Tongue (tissue), 2 donors: ENCODE data around the gene HUS1B. TPM values are rescaled to one million over a fixed set of nuclear protein-coding genes. Genes with fewer than 3 reads are reported as not detected.
"Not testable (repeated sequence)": the region's sequence is repeated elsewhere in the genome, so short reads cannot be mapped to it uniquely, and the experiment has no call there.

Experiments used
- DNase-seq: peaks from one replicate; pipeline ENCODE4 v3.0.0-alpha.2; 2015
- total RNA-seq: library from RNA; depleted of rRNA; stranded (reverse); fragments of >200 nt; gene quantifications from one replicate; pipeline ENCODE4 v1.2.3, GENCODE V29; 2014

The HUS1B gene
- 0.92 TPM for total RNA-seq

DNA sequence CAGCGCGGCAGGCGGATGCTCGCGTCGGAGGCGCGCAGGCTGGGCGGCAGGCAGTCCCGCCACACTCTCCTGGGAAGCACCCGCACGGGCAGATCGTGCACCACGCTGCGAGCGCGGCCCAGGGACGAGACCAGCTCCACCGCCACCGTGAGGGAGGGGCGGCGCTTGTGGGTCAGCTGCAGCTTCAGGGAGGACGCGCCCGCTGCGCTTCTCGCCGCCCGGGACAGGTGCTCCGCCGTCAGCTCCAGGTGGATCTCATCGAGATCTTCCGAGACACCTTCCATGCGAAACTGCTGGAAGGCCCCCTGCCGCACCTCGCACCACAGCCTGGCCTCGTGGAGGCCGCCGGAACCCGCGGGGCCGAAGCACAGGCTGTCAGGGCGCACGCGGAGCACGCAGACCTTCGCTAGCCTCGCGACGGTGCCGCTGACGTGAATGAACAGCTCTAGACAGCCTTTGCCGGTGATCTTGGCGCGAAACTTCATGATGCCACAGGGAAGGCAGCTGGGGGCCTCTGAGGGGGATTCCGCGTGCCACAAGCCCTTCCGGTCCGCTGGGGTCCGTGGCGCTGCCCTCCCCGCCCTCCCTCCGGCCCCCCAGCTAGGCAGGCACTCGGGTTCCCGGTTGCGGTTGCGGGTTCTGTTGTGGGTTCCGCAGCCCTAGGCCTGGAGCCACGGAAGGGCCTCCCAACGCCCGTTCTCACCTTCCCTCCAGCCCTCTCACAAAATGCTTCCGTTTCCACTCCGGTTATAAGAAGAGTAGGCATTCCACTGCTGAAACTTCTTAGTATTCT is at the start of gene HUS1B:
Gene HUS1B, minus strand, starts transcription at position 641 of the 793 bp plus-strand sequence. Its CDS starts 156 bp downstream, at position 485.
- DNase-seq = no peak

- DNase-seq = peak; percentile 53
These were observed 49.2 kb upstream of the HUS1B start for GRCh38 chr6:706146-706545.

GRCh38 chr6:705047-705446 is 48.1 kb upstream of the HUS1B start:
- DNase-seq = peak; percentile 27

GRCh38 chr6:704046-704445 is 47.1 kb upstream of the HUS1B start:
- DNase-seq = peak; percentile 64

- peak; percentile 12 for DNase-seq
These were observed 46.7 kb upstream of the HUS1B start for GRCh38 chr6:703552-703951.

DNA sequence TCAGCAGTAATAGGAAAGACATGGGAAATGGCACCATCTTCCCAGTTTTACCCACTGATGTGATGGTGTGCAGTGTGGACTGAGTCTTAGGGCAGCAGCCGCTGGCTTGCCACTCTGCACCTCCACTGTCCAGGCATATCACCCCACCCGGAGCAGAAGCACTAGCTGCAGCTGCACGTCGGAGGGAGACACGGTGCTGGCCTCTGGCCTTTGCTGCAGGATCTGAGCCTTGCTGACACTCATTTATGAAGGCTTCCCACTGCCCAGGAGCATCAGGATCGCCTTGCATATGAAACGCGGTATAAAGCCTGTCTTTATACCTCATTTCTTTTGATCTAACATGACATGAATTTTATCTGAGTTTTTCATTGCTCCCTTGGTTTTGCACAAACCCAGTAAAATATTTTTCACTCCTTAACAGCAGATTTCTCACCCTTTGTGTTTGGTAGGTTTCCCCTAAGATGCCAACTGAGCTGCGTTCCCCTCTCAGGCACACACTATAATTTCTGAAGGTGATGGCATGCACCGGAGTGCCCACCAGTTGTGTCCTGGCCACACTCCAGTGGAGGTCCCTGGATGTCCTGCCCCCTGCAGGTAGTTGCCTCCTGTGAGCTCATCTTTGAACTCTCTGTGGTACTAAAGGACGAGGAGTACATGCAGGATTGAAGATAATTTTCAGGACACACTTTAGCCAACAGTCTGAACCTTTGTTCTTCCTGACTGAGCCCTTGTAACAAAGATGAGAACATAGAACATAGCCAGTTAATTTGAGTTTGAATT is 45.0 kb upstream of the HUS1B start:
- peak; percentile 16 for DNase-seq

- DNase-seq = no peak
These were observed 44.3 kb upstream of the HUS1B start for GRCh38 chr6:701215-701614.

DNA sequence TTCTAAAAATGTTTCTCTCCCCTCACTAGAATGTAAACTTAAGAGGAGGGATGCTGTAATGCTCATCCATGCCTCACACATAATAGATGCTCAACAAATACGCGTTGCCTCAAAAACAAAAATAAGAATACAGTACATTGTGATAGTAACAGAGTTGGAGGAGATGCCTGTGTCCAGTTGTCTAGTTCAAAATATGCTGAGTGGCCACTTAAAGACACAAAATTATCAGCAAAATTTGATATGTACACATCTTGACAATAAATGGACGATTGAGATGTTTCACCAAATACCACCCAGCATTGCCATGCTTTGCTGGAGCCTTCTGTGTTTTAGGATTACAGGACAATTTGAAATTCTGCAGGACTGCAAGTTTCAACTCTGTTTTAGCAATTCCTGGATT is 43.6 kb upstream of the HUS1B start:
- no peak for DNase-seq

DNA sequence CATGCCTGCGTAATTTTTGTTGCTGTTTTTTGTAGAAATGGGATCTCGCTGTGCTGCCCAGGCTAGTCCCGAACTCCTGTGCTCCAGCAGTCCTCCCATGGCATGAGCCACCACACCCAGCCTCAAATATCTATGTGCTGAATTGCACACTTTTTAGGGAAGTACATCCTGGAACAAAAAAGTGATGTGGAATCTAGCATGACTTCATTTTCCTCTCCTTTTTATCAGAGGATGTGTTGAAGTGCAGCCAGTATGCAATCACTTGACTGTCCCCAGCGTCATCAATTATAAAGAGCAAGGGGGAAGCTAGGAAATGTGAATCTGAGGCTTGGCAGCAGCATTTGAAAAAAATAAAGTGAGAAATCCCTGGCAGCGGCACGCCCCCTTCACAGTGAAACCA is 42.4 kb upstream of the HUS1B start:
- no peak for DNase-seq

GRCh38 chr6:694431-695126 is 37.7 kb upstream of the HUS1B start:
- DNase-seq = not testable (repeated sequence)

DNA sequence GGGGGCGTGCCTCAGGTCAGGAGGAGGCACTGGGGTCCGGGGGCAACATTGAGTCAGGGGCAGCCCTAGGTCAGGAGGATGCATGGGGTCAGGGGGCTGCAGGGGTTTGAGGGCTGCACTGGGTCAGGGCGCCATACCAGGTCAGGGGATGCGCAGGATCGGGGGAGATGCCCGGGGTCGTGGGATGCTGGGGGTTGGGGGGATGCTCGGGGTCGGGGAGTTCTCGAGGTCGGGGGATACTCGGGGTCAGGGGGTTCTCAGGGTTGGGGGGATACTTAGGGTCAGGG is 36.8 kb upstream of the HUS1B start:
- no peak for DNase-seq

GRCh38 chr6:692858-693722 is 36.2 kb upstream of the HUS1B start, which contains the start of gene EXOC2:
EXOC2 (minus strand) TSS chr6:693139; CDS start chr6:637818, 55,321 bp downstream.
- peak; percentile 91 for DNase-seq

DNA sequence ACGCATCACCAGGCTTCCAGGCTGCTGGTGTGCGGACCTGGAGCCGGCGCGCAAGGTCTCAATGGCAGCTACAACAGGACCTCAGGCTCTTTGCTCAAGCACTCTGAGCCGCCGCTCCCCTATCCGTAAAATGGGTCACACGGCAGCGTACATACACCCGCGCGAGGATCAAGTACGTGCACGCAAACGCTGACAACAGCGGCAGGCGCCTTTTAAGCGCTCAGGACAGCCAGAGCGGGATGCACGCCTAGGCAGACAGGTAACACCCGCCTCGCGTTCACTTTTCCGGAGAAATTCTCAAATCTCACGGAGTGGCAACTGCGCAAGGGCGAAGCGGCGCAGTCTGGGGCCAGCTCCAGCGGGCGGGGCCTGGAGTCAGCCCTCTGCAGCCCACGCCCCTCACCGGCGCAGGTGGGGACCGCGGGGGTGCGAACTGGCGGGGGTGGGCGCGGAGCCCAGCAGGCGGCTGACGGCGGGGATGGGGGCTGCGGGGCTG is 35.5 kb upstream of the HUS1B start:
- no peak for DNase-seq

- DNase-seq = no peak
These were observed 32.3 kb upstream of the HUS1B start for GRCh38 chr6:689223-689622.

GRCh38 chr6:686497-686896 is 29.6 kb upstream of the HUS1B start:
- no peak for DNase-seq

- no peak for DNase-seq
These were observed 28.1 kb upstream of the HUS1B start for GRCh38 chr6:684831-685636.

DNA sequence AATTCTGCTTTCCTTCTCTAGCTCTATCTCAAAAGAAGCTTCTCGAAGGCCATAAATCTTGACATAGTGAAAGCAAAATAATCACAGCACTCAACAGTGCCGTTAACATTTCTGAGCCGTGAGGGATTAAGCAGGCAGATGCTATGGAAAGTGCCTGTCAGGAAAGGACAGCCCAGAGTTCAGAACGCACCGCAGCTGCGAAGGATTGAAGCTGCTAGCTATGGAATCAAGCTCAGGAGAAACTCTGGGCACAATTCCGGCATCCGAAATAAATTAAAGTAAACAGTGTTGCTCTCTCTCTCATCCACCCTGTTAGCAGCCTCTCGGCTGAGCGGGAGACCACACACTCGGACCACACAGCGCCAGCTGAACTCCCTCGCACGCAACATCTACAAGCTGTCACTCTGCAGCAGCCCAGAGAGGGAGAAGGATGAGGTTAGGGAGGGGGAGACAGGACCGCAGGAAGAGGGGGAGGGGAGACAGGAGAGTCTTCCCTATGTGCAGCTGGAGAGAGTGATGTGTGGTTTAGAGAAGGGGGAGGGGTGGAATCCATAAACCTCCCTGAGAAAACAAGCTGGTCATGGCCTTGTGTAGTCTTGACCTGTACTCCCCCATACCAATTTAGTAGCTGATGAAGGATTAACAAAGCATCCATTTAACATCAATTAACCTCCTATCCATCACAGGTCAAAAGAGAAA is 27.0 kb upstream of the HUS1B start:
- DNase-seq = peak; percentile 96

DNA sequence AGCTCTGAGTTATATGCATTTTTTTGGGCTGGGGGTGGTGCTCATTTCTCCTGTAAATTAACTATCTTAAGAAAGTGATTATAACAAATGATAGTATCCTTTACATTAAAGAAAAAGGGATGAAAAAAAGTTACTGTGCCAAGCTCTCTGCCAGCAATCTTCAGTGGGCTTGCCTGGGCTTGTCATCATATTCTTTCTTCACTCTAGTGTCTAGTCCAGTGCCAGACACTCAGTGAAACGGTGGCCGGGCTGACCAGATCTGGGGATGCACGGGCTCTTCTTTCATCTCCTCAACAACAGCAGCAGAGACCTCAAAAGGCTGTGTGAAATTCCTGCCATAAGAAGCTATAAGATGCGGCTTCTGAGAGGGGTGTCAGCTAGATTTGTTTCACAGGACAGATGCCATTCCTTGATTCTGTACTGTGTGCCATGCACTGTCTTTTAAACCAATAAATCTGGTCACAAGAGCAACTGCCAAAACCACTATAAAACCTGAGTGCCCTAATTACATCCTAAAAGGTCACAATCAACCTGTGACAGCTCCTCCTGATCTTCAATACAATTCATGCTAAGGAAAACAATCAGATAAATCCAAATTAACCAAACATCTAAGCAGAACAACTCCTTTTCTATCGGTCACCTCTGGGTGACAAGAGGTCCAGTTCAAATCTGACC is 23.9 kb upstream of the HUS1B start:
- DNase-seq = no peak

- DNase-seq = no peak
These were observed 23.4 kb upstream of the HUS1B start for GRCh38 chr6:680251-680650.

DNA sequence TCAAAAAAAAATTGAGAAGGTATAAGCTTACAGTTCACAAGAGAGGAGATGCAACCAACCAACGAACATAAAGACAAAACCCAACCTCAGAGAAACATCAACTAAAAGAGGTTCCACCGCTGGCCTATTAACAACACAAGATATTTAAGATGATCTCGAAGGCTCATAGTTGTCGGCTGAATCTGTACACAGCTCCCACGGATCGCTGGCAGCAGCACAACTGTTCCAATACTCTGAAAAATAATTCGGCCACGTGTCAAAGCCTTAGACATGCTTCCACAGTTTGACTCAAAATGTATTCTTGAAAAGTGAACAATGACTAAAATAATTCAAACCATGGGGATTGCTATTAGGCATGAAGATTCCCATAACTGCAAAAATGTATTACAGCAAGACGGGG is 22.4 kb upstream of the HUS1B start:
- DNase-seq = peak; percentile 50
